ES-I3 (cell line): ENCODE data around the gene RPGR.

Experiments
- H3K36me3 ChIP-seq: 2 replicates; pipeline ENCODE4 v1.6.1; 2013; ENCODE audit warnings: mild to moderate bottlenecking, low read length, control low read depth, moderate library complexity; ENCODE audit not compliant: insufficient read depth
- H3K4me1 ChIP-seq: 2 replicates; pipeline ENCODE4 v1.6.1; 2013; ENCODE audit warnings: mild to moderate bottlenecking, control low read depth, low read length; ENCODE audit not compliant: insufficient read depth
- H3K9ac ChIP-seq: 2 replicates; pipeline ENCODE4 v1.6.1; 2013; ENCODE audit warnings: low read depth, mild to moderate bottlenecking, low read length, moderate library complexity
- H3K9me3 ChIP-seq: 2 replicates; pipeline ENCODE4 v1.6.1; 2013; ENCODE audit warnings: mild to moderate bottlenecking, low read length, moderate library complexity; ENCODE audit not compliant: control insufficient read depth, insufficient read depth

The RPGR gene

DNA sequence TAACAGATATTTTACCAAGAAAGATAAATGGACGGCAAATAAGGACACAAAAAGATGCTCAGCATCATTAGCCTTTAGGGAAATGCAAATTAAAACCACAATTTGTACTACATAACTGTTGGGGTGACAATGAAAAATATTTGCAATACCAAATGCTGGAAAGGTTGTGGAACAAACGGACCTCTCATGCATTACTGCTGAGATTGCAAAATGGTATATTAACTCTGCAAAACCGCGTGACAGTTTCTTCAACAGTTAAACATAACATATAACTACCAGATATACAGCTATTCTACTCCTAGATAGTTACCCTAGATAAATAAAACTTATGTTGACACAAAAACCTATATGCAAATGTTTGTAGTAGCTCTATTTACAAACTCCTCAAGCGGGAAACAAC, 18.8 kb upstream of the RPGR start:
- no peaks in the 10 kb centered on the region for H3K9me3 ChIP-seq
- H3K36me3 ChIP-seq: no peaks in the 10 kb centered on the region
- H3K4me1 ChIP-seq: peaks cover 3% of the 10 kb centered on the region; the same call in 1 of the 2 replicates
- no peak overlapping the region for H3K9ac ChIP-seq

DNA sequence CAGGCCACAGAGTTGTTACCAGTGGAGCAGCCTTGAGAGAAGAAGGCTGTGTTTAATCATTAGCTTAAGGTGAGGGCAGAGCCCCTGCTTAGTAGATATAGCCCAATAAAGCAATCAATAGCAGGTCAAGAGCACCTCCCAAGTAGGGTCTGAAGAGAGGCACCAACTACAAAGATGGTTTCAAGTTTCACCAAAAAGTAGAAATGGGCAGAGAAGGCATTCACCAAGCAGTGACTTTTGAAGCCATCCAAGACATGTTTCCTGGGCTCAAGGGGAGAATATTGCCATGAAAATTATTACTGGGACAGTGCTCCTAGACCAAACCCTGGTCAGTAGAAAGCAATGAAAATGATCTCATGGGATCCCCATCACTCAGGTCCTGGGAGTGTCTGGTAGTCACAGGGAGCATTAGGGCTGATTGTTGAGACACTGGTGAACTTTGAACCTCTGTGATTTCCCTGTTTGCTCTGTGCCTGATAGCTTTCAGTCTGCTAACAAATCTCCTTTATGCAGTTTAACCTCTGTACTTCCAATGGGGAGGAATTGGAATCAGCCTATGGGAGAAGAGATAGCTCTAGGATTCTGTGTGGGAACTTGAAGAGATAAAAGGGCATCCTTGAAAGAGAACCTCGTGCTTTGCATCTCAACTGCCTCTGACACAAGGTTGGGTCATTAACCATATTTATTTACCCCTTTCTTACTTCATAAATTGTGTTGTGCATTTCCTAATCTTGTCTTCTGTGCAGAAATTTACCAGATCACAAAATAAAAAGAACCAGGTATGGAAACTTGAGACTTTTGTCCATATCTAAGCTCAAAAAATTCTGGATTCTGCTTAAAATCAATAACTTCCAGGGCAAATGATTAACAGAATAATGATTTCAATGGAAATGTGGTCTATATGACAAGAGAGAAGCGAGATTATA, 15.8 kb upstream of the RPGR start:
- Histone ChIP-seq H3K4me1 (peaks cover 7% of the 10 kb centered on the region; the same call in 1 of the 2 replicates), H3K36me3 (no peaks in the 10 kb centered on the region), H3K9me3 (no peaks in the 10 kb centered on the region), H3K9ac (no peak overlapping the region)

DNA sequence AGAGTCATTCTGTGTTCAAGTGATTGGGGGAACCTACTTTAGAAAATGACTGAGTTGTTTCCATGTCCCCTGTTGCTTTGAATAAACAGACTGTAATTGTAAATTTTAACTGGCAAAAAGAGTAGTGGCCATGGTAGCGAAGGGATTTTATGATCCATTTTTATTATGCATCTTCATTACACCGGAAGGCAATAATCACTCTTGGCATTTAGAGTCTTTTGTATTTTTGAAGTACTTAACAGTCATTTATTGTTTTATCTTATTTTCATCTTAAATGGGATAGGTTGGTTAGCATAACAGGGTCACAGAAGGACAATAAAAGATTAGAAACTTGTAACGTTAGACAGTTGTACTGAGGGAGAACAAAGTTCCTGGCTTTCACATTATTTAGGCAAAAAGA, 14.1 kb upstream of the RPGR start:
- Histone ChIP-seq H3K4me1 (0 out of 2 replicates have a peak, but pooled peaks cover 3% of the 10 kb centered on the region), H3K9me3 (no peaks in the 10 kb centered on the region), H3K9ac (no peak overlapping the region), H3K36me3 (no peaks in the 10 kb centered on the region)

DNA sequence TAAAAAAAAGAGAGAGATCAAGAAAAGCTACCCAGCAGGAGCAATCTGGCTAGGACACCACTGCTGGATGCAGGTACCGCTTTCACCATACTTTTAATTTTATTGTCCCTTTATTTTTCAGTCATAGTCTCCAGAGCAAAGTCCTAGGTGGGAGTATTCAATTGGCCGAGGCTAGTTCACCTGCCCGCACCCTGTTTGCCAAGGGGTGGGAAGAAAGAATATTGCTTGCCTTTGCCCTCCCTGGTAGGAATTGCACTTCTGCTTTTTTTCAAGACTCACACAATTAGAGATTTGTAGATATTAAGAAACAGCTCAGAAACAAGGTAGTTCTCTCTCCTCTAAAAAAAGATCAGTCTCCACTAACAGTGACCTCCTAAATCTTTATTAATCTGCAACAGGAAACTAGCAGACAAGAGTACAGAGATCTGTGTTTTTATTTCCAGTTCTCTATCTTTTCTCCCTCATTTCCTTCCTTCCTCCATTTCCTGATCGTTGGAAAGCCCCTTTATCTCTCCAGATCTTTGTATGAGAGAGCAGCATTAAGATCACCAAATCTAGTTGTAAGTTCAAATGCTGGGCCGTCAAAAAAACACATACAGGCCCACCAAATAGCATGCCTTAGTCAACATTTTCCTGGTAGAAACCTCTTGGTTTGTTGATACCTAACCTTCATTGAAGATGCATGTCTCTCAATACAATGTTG, 9.4 kb upstream of the RPGR start:
- H3K4me1 ChIP-seq: 0 out of 2 replicates have a peak, but pooled peaks cover 3% of the 10 kb centered on the region
- no peaks in the 10 kb centered on the region for H3K9me3 ChIP-seq
- no peak overlapping the region for H3K9ac ChIP-seq
- H3K36me3 ChIP-seq: no peaks in the 10 kb centered on the region

DNA sequence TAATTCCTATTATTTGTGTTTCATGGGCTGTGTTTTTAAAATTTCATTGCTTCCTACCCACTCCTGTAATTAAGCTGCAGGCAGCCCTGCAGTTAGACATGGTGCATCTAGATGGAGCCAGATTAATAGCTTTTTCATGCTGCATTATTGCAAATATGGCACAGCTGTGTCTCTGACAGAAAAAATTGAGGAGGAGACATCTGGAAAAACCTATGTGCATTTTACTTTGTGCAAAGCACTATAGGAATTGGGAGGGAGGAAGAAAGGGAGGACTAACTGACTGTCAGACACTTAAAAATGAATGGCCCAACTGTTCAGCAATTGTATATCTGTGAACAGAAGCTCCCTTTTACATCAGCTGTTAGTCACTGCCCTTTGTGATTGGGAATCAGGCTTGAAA, 8.1 kb upstream of the RPGR start:
- 0 out of 2 replicates have a peak, but pooled peaks cover 3% of the 10 kb centered on the region for H3K4me1 ChIP-seq
- H3K9me3 ChIP-seq: no peaks in the 10 kb centered on the region
- no peaks in the 10 kb centered on the region for H3K36me3 ChIP-seq
- H3K9ac ChIP-seq: no peak overlapping the region

DNA sequence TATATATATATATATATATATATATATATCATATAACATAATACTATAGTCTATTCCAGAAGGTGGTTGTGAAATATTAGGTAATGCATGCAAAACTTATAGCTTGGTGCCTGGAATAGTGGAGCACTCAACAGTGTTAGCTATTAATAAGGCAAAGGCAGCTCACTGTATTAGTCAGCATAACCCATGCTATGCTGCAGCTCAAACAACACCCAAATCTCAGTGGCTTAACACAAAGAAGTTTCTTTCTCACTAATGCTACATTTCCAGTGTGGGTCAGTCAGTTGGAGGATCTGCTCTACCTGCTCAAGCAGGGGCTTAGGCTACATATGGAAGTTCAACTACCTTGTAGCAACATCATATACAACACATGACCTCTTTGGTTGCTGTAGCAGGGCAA, 5.2 kb upstream of the RPGR start:
- H3K4me1 ChIP-seq: no peaks in the 10 kb centered on the region
- no peak overlapping the region for H3K9ac ChIP-seq
- H3K36me3 ChIP-seq: no peaks in the 10 kb centered on the region
- no peaks in the 10 kb centered on the region for H3K9me3 ChIP-seq

DNA sequence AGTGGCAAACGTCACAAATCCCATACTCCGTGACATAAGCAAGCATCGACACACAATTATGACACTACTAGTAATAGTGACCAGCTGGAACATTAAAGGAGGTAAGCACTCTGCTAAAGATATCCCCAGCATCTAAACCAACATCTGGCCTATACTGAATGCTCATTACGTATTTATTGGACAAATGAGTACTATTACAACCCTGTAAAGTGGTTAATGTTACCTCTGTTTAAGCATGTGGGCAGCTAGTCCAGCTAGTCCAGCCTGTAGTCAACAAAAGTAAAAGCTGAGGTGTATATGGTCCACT, 419 bp upstream of the RPGR start:
- no peaks in the 10 kb centered on the region for H3K4me1 ChIP-seq
- peak overlapping the region; percentile 89; the same call in 1 of the 2 replicates for H3K9ac ChIP-seq
- no peaks in the 10 kb centered on the region for H3K9me3 ChIP-seq
- no peaks in the 10 kb centered on the region for H3K36me3 ChIP-seq

DNA sequence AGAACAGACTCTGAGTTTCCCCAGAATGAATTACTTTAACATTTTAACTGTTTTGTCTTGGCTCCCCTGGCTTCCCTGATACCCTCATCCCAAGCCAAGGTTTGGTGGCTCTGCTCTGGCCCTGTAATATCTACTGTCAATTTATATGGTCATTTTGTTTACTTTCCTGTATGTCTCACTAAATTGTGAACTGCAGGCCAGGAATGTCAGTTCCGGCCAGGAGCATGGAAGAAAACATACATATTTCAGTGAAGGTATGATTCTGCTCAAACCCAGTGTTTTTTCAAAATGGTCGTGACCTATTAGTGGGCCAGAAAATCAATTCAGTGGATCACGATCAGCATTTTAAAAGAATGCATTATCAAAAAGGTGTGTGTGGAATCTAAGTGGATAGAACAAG, 1.2 kb downstream of the RPGR start:
- H3K36me3 ChIP-seq: no peaks in the 10 kb centered on the region
- no peaks in the 10 kb centered on the region for H3K9me3 ChIP-seq
- H3K9ac ChIP-seq: peak overlapping the region; percentile 89
- H3K4me1 ChIP-seq: no peaks in the 10 kb centered on the region

DNA sequence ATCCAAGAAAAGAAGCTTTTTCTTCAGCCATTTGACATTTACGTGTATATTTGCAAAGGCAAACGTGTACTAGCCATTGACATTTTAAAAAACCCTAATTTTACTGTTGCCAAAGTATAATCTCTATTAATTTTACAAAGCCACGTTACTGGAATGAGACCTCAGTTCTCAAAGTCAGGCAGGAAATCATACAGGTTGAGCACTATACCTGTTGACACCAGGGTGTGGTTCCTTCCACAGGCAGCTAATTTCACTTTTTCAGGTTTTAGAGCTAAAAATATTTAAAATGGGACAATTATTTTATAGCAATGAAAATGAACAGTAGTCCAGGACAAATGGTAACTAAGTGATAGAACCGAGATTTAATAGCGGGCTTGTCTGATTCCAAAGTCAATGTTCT, 6.5 kb downstream of the RPGR start:
- Histone ChIP-seq H3K4me1 (no peaks in the 10 kb centered on the region), H3K36me3 (no peaks in the 10 kb centered on the region), H3K9me3 (no peaks in the 10 kb centered on the region), H3K9ac (no peak overlapping the region)

DNA sequence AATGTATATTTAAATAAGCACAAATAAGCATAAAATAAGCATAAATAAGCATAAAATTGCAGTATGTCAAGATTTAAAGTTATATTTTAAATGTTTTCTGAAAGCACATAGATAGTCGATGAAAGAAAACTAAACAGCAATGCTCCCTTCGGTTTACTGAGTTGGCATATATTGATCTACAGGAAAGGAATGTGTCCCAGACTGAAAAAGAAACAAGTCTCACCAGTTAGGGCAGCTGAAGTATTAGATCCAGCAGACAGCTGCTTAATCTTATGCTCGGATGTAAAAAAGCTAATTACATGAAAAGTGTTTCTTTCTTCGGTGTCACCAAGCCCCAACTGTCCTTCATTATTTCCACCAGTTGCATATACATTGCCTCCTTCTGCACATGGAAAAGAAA, 8.7 kb downstream of the RPGR start:
- no peaks in the 10 kb centered on the region for H3K36me3 ChIP-seq

DNA sequence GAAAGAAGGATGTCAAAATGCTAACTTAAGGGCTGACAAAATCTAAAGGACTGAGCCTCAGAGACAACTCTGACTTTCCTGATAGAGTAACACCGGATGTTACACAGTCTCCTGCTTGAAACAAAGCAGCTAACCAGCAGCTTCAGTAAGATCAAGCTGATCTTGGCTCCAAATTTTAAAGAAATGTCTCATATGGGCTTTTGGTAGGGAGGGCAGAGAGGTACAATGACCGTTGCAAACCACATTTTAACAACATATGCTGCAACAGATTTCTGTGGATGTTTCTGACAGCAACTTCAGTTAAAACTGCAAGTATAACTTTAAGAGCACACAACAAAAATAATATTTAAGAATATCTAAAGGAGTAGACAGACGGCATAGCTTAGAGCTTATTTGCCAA, 9.1 kb downstream of the RPGR start:
- Histone ChIP-seq H3K4me1 (no peaks in the 10 kb centered on the region), H3K9ac (no peak overlapping the region), H3K36me3 (no peaks in the 10 kb centered on the region), H3K9me3 (no peaks in the 10 kb centered on the region)

More for the DNA sequence above, 8.7 kb downstream of the RPGR start:
- Histone ChIP-seq H3K9me3 (no peaks in the 10 kb centered on the region), H3K4me1 (no peaks in the 10 kb centered on the region), H3K9ac (no peak overlapping the region)

DNA sequence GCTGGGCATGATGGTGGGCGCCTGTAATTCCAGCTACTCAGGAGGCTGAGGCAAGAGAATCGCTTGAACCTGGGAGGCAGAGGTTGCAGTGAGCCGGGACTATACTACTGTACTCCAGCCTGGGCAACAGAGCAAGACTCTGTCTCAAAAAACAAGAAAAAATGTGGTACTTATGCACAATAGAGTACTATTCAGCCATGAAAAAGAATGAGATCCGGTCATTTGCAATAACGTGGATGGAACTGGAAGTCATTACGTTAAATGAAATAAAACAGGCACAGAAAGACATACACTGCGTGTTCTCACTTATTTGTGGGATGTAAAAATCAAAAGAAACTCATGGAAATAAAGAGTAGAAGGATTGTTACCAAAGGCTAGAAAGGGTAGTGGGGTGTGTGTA, 12.1 kb downstream of the RPGR start:
- no peaks in the 10 kb centered on the region for H3K9me3 ChIP-seq

DNA sequence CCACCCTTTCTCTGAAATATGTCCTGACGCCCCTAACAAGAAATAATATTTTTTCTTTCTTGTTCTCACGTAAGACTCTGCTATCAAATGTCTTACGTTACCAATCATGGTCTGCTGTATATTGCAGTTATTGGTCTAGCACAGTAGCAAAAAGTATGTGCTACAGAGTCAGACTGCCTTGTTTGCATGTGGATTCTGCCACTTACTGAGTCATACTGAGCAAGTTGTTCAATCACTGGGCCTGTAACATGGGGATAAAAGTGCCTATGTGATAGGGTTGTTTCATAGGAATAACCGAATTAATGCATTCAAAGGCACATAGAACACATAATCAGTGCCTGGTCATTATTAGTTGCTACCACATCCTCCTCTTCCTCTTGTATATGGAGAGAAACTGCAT, 14.1 kb downstream of the RPGR start:
- Histone ChIP-seq H3K36me3 (no peaks in the 10 kb centered on the region), H3K4me1 (no peaks in the 10 kb centered on the region), H3K9me3 (no peaks in the 10 kb centered on the region), H3K9ac (no peak overlapping the region)

More for the DNA sequence above, 12.1 kb downstream of the RPGR start:
- H3K4me1 ChIP-seq: no peaks in the 10 kb centered on the region
- H3K9ac ChIP-seq: no peak overlapping the region
- H3K36me3 ChIP-seq: no peaks in the 10 kb centered on the region

DNA sequence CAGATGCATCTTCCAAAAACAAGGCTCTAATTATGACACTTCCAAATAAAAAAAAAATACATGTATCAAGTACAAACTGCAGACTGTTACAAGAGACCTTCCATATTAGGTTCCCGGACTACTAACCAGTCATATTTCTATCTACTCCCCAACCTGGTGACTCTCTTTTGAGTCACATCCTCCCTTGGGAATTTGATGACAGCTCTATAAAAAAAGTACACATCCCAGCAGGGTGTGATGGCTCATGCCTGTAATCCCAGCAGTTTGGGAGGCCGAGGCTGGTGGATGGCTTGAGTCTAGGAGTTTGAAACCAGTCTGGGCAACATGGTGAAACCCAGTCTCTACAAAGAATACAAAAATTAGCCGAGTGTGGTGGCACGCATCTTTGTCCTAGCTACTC, 14.9 kb downstream of the RPGR start:
- Histone ChIP-seq H3K9ac (no peak overlapping the region), H3K9me3 (no peaks in the 10 kb centered on the region), H3K4me1 (no peaks in the 10 kb centered on the region), H3K36me3 (no peaks in the 10 kb centered on the region)

DNA sequence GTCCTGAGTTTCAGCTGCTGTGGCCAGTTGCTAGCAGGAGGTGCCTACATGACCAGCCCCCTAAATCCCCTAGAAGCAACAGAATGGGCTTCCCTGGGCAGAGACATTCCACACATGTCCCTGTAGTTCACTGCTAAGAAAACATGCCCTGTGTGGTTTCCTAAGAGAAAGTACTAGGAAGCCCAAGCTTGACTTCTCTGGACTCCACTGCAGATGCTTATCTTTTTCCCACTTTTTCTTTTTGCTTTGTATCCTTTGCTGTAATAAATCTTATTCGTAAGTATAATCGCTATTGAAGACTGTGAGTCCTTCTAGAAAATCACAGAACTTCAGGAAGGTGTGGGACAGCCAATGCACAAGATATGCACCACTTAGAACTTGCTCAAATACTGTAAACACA, 15.6 kb downstream of the RPGR start:
- Histone ChIP-seq H3K9me3 (no peaks in the 10 kb centered on the region), H3K36me3 (no peaks in the 10 kb centered on the region), H3K4me1 (no peaks in the 10 kb centered on the region), H3K9ac (no peak overlapping the region)
